ENCODE results near the gene GPHA2.

DNA sequence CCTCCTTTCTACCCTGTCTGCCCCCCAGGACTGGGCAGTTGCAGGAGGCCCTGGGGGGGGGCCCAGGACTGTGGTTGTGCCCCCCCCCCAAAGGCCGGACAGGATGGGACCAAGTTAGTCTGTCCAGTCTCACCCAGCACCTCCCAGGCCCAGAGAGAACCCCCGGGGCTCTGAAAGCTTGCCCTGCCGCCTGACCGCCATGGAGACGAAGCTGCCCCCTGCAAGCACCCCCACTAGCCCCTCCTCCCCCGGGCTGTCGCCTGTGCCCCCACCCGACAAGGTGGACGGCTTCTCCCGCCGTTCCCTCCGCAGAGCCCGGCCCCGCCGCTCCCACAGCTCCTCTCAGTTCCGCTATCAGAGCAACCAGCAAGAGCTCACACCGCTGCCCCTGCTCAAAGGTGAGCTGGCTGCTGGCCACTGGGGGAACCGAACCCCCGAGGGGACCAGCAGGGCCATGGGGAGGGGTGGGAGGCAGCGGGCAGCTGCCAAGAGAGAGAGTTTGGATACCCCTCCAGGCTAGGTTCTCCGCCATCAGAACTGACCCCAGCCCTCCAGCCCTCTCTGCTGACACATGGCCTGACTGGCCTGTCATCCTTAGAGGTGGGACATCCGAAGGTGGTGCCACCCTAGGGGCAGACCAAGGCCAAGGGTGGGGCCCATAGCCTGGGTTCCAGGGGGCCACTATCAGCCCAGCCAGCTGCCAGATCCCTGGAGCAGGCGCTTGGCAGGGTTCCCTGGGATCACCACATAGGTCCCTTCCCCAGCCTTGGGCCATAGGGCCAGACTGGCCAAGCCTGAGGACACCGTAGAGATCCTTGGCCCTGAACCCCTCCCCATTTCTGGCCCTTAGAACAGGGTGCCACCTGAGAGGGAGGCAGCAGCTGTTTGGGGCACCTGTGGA is 9.9 kb downstream of the GPHA2 start:
- TF ChIP-seq POLR2A (IDR thresholded peaks at IDR 0.05): no peak
- TF ChIP-seq, protein P1, sequence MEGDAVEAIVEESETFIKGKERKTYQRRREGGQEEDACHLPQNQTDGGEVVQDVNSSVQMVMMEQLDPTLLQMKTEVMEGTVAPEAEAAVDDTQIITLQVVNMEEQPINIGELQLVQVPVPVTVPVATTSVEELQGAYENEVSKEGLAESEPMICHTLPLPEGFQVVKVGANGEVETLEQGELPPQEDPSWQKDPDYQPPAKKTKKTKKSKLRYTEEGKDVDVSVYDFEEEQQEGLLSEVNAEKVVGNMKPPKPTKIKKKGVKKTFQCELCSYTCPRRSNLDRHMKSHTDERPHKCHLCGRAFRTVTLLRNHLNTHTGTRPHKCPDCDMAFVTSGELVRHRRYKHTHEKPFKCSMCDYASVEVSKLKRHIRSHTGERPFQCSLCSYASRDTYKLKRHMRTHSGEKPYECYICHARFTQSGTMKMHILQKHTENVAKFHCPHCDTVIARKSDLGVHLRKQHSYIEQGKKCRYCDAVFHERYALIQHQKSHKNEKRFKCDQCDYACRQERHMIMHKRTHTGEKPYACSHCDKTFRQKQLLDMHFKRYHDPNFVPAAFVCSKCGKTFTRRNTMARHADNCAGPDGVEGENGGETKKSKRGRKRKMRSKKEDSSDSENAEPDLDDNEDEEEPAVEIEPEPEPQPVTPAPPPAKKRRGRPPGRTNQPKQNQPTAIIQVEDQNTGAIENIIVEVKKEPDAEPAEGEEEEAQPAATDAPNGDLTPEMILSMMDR (IDR thresholded peaks at IDR 0.05): no peak
